ENCODE results near the gene ZNF555.

DNA sequence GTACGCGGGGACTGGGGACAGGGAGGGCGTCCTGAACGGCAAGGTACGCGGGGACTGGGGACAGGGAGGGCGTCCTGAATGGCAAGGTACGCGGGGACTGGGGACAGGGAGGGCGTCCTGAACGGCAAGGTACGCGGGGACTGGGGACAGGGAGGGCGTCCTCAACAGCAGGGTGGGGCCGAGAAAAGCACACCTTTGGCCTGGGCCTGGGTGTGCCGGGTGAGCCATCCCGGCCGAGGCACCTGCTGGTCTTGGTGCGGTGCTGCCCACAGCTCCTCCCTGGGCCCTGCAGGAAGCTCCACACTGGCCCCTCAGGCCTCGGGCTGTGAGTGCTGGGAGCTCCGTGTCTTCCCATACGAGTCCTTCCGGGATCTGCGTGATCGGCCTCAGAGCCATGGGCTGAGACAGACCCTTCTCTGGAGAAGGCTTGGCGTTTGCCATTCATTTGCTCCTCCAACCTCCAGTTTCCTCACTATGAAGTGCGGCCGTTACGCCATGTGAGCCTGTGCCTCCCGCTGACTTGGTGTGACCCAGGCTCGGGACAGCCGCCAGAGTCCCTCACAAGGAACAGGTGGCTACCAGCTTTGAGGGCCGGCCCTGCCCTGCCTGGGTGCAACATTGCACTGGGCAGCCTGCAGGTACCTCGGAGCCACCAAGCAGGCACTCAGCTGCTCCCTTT lies 29.4 kb upstream of the ZNF555 start:
- TF ChIP-seq, protein P1, sequence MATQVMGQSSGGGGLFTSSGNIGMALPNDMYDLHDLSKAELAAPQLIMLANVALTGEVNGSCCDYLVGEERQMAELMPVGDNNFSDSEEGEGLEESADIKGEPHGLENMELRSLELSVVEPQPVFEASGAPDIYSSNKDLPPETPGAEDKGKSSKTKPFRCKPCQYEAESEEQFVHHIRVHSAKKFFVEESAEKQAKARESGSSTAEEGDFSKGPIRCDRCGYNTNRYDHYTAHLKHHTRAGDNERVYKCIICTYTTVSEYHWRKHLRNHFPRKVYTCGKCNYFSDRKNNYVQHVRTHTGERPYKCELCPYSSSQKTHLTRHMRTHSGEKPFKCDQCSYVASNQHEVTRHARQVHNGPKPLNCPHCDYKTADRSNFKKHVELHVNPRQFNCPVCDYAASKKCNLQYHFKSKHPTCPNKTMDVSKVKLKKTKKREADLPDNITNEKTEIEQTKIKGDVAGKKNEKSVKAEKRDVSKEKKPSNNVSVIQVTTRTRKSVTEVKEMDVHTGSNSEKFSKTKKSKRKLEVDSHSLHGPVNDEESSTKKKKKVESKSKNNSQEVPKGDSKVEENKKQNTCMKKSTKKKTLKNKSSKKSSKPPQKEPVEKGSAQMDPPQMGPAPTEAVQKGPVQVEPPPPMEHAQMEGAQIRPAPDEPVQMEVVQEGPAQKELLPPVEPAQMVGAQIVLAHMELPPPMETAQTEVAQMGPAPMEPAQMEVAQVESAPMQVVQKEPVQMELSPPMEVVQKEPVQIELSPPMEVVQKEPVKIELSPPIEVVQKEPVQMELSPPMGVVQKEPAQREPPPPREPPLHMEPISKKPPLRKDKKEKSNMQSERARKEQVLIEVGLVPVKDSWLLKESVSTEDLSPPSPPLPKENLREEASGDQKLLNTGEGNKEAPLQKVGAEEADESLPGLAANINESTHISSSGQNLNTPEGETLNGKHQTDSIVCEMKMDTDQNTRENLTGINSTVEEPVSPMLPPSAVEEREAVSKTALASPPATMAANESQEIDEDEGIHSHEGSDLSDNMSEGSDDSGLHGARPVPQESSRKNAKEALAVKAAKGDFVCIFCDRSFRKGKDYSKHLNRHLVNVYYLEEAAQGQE (IDR thresholded peaks at IDR 0.05; ENCODE audit: insufficient read depth in 1 of 2, low read depth in 2 of 2, low read length in 2 of 2), result no peak
- TF ChIP-seq SIN3A (IDR thresholded peaks at IDR 0.05; ENCODE audit: borderline replicate concordance, insufficient read depth, low read length) (no peak), POLR2AphosphoS5 (IDR thresholded peaks at IDR 0.05; ENCODE audit: low read depth, low read length) (no peak)
